BLaER1 (cell line): ENCODE results near the gene PKIG.

ENCODE experiments used
- H3K27ac ChIP-seq: shearing (Covaris generic); formaldehyde crosslinking; 2 replicates; pipeline ENCODE4 v1.8.1; 2022
- H3K27me3 ChIP-seq: shearing (Covaris generic); formaldehyde crosslinking; 2 replicates; pipeline ENCODE4 v1.8.1; 2022
- H3K36me3 ChIP-seq: shearing (Covaris generic); formaldehyde crosslinking; 2 replicates; pipeline ENCODE4 v1.8.1; 2022
- H3K4me1 ChIP-seq: shearing (Covaris generic); formaldehyde crosslinking; 2 replicates; pipeline ENCODE4 v1.8.1; 2022
- H3K4me2 ChIP-seq: shearing (Covaris generic); formaldehyde crosslinking; 2 replicates; pipeline ENCODE4 v1.8.1; 2022
- H3K4me3 ChIP-seq: shearing (Covaris generic); formaldehyde crosslinking; 2 replicates; pipeline ENCODE4 v1.8.1; 2022
- H3K9ac ChIP-seq: shearing (Covaris generic); formaldehyde crosslinking; 2 replicates; pipeline ENCODE4 v1.8.1; 2022
- H3K9me3 ChIP-seq: shearing (Covaris generic); formaldehyde crosslinking; 2 replicates; pipeline ENCODE4 v1.8.1; 2022
- H4K20me1 ChIP-seq: shearing (Covaris generic); formaldehyde crosslinking; 2 replicates; pipeline ENCODE4 v1.8.1; 2022
- Cebpa-rat ChIP-seq: shearing (Covaris generic); IDR thresholded peaks from 2 replicates; pipeline ENCODE4 v1.8.1; 2022

Gene PKIG

DNA sequence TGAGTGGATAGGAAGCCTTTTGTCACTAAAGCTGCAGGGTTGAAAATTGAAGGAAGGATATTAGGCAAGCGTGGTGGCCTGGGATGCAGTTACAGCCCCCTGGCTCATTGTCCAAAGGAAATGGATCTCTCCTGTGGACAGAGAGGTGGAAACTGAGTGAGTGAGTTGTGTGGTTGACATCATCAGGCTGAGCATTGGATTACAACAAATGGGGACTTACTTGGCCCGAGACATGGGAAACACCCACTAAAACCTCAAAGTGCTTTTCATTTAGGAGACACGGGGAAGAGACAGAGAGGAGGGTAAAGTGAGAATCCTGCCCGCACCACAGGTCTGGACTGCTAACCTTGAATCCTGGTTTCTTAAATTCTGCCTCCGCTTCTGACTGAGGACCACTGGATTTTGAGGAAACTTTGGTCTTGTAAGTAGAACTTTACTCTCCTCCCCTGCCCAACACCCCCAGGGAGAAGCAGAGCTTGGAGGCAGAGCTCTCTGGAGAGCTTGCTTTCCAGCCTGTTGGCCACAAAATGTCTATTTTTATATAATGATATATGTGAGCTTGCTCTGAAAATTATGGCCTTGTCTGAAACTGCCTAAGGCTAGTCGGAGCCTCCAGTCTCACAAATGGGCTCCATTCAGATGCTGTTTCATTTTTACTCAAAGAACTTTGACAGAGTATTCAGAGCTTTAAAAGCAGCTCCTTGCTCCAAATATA lies at the start of gene PKIG:
PKIG (plus strand) TSS at position 269 of the 715 bp plus-strand sequence. CDS start 31,978 bp downstream, outside the sequence.
- H3K27ac ChIP-seq: peak within 1 kb of the TSS; percentile 70

DNA sequence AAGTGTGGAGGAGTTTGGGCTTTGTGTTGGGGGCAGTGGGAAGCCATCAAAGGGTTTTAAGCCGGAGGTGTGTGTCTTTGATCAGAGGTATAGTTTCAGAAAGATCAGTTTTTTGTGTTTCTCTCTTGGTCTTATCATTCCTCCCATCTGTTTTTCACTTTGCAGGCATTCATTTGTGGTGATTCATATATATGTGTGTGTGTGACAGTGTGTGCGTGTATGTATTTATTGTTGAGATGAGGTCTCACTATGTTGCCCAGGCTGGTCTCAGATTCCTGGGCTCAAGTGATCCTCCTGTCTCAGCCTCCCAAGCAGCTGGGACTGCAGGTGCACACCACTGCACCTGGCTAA lies 49.4 kb upstream of the PKIG start:
- Histone ChIP-seq H3K9ac (no peak overlapping the region), H4K20me1 (no peaks in the 10 kb centered on the region), H3K27me3 (peaks cover 29% of the 10 kb centered on the region), H3K9me3 (no peaks in the 10 kb centered on the region), H3K4me2 (0 out of 2 replicates have a peak overlapping the region, but pooled peaks have one; percentile 89), H3K36me3 (no peaks in the 10 kb centered on the region), H3K27ac (no peak overlapping the region), H3K4me3 (no peak overlapping the region), H3K4me1 (peaks cover 17% of the 10 kb centered on the region)
- no peak for TF ChIP-seq Cebpa-rat

More for the DNA sequence above, at the start of gene PKIG:
- H3K36me3 ChIP-seq: no peaks in the 10 kb centered on the region
- peak within 1 kb of the TSS; percentile 59 for H3K9ac ChIP-seq
- no peaks in the 10 kb centered on the region for H3K9me3 ChIP-seq
- H3K4me3 ChIP-seq: peak within 1 kb of the TSS; percentile 48
- no peak for TF ChIP-seq Cebpa-rat
- no peaks in the 10 kb centered on the region for H3K27me3 ChIP-seq
- H3K4me1 ChIP-seq: peaks cover 84% of the 10 kb centered on the region
- peak within 1 kb of the TSS; percentile 94 for H3K4me2 ChIP-seq
- no peaks in the 10 kb centered on the region for H4K20me1 ChIP-seq

DNA sequence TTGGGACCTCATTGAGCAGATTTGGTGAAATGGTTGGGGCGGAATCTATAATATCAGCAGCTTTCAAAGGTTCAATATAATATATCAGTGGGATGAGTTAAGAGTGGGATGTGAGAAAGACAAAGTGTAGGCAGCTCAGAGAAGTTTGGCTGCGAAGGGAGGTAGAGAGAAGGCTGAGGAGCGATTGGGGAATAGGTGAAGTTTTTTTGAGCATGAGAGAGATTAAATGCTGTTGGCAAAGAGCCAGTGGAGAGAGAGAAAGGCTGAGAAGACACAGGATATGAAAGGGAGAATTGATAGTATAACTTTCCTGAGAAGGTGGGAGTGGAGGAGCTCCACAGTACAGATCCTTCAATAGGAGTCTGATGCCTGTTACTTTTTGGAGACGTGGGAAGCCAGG lies 48.5 kb upstream of the PKIG start:
- Histone ChIP-seq H3K9me3 (no peaks in the 10 kb centered on the region), H3K4me3 (no peak overlapping the region), H3K9ac (no peak overlapping the region), H3K4me1 (peaks cover 17% of the 10 kb centered on the region), H4K20me1 (no peaks in the 10 kb centered on the region), H3K4me2 (no peak overlapping the region), H3K27ac (no peak overlapping the region), H3K27me3 (peaks cover 29% of the 10 kb centered on the region), H3K36me3 (no peaks in the 10 kb centered on the region)
- TF ChIP-seq Cebpa-rat: no peak

DNA sequence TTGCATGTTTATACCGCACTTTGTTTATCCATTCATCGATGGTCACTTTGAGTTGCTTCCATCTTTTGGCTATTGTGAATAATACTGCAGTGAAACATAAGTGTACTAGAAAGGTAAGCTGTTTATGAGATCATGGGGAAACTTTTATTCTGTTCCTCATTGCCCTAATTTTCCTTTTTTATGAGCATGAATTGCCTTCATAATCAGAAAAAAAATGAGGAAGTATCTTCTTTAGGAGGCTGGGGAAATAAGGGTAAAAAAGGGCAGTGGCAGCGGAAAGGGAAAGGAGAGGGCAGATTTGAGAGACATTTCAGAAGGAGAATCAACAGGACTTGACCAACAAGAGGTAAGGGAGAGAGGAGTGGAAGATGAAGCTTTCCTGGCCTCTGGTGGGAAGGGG lies 46.2 kb upstream of the PKIG start:
- no peak for TF ChIP-seq Cebpa-rat
- Histone ChIP-seq H3K4me2 (no peak overlapping the region), H3K4me1 (peaks cover 16% of the 10 kb centered on the region), H3K27ac (no peak overlapping the region), H3K36me3 (no peaks in the 10 kb centered on the region), H3K4me3 (no peak overlapping the region), H3K9me3 (no peaks in the 10 kb centered on the region), H4K20me1 (no peaks in the 10 kb centered on the region), H3K27me3 (peaks cover 22% of the 10 kb centered on the region), H3K9ac (no peak overlapping the region)

DNA sequence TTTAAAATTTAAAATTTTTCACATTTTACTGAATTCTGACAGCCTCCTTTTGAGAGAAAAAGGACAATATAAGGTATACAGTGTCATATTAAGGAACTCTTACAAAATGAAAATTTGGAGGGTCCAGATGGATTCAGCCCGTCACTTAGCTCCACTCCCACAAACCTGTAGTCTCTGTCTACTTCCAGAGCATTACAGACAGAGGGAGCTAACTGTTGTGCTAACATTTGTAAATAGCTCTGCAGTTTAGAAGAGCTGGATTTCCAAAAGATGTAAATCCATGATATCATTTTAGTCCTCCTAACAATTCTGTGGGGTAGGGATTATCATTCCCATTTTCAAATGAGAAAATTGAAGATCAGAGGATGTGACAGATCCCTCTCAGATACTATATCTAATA lies 44.4 kb upstream of the PKIG start:
- no peaks in the 10 kb centered on the region for H4K20me1 ChIP-seq
- H3K4me2 ChIP-seq: no peak overlapping the region
- H3K9ac ChIP-seq: no peak overlapping the region
- H3K27ac ChIP-seq: no peak overlapping the region
- no peak for TF ChIP-seq Cebpa-rat
- no peaks in the 10 kb centered on the region for H3K9me3 ChIP-seq
- no peak overlapping the region for H3K4me3 ChIP-seq
- peaks cover 4% of the 10 kb centered on the region; the same call in 1 of the 2 replicates for H3K27me3 ChIP-seq
- H3K4me1 ChIP-seq: no peaks in the 10 kb centered on the region
- no peaks in the 10 kb centered on the region for H3K36me3 ChIP-seq

DNA sequence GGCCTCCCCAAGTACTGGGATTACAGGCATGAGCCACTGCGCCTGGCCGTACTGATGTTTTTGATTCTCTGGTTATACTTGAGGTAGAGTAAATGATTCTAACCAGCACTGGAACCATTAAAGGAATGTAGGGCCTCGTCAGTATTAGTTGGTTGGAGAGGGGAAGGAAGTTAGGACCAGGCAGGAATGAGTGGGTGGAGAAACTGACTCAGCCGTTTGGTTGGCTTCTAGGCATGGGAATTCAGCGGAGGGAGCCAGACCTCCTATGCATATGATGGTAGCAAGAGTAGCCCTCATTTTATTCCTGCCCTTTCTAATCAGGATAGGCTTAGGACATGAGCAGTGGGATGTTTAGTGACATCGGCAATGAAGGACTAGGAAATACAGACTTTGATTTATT lies 41.5 kb upstream of the PKIG start:
- Histone ChIP-seq H4K20me1 (no peaks in the 10 kb centered on the region), H3K27me3 (no peaks in the 10 kb centered on the region), H3K36me3 (no peaks in the 10 kb centered on the region), H3K9ac (no peak overlapping the region), H3K4me2 (no peak overlapping the region), H3K27ac (no peak overlapping the region), H3K9me3 (no peaks in the 10 kb centered on the region), H3K4me1 (no peaks in the 10 kb centered on the region), H3K4me3 (no peak overlapping the region)
- no peak for TF ChIP-seq Cebpa-rat

DNA sequence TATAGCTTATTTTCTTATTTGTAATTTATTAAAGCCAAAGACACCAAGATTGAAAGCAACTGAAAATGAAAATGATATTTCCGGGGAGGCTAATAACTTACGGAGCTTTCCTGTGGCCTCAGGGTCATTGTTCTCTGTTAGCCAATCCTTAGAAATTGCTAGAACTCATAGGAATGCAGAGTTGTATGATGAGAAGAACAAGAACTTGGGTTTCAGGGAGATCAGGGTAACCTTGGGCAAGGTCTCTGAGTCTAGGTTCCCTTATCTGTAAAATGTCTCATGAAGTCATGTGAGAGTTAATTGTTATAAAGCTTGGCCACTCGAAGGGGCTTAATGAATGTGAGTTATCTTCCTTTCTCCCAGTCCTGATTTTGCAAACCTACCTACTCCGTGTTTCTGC lies 40.4 kb upstream of the PKIG start:
- no peak overlapping the region for H3K4me2 ChIP-seq
- H3K27ac ChIP-seq: no peak overlapping the region
- no peak for TF ChIP-seq Cebpa-rat
- H3K9ac ChIP-seq: no peak overlapping the region
- H3K4me3 ChIP-seq: no peak overlapping the region
- H3K36me3 ChIP-seq: no peaks in the 10 kb centered on the region
- no peaks in the 10 kb centered on the region for H3K9me3 ChIP-seq
- H3K4me1 ChIP-seq: no peaks in the 10 kb centered on the region
- H3K27me3 ChIP-seq: no peaks in the 10 kb centered on the region
- H4K20me1 ChIP-seq: no peaks in the 10 kb centered on the region

DNA sequence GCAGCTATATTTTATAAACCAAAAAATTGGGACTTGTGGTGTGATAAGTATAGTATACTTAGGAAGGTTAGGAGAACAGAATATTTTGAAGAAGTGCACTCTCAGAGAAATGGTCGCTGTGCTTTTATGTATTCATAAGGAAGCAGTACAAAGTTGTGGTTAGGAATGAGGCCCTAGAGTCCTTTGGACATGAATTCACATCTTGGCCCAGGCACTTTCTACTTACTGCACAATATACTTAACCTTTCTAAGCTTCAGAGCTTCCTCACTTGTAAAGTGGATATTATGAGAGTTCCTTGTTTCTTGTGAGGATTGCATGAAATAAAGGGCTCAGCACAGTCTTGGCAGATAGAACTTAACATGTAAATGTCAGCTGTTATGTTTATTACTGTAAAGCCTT lies 39.5 kb upstream of the PKIG start:
- Histone ChIP-seq H4K20me1 (no peaks in the 10 kb centered on the region), H3K9me3 (no peaks in the 10 kb centered on the region), H3K27ac (no peak overlapping the region), H3K4me3 (no peak overlapping the region), H3K4me1 (no peaks in the 10 kb centered on the region), H3K36me3 (no peaks in the 10 kb centered on the region), H3K9ac (no peak overlapping the region), H3K4me2 (no peak overlapping the region), H3K27me3 (no peaks in the 10 kb centered on the region)
- no peak for TF ChIP-seq Cebpa-rat

DNA sequence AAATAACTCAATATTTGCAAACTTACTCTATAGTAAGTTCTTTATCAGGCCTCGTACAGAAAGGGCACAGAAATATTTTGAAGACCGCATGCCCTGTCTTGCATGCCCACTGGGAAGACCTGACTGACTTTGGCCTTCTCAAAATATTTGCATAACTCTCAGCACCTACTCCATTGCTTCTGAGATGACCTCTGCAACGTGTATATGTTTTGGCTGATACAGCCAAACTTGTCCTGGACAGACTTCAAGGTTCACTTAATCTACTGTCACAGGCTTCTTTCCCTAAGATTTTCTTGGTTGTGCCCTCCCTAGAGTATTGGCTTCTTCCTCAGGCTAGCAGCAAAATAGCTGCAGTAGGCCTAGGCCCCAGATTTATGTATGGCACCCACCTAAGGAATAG lies 39.0 kb upstream of the PKIG start:
- Histone ChIP-seq H3K4me1 (no peaks in the 10 kb centered on the region), H3K9me3 (no peaks in the 10 kb centered on the region), H3K36me3 (no peaks in the 10 kb centered on the region), H3K27me3 (no peaks in the 10 kb centered on the region), H4K20me1 (no peaks in the 10 kb centered on the region), H3K27ac (no peak overlapping the region), H3K4me3 (no peak overlapping the region), H3K9ac (no peak overlapping the region), H3K4me2 (no peak overlapping the region)
- TF ChIP-seq Cebpa-rat: no peak

DNA sequence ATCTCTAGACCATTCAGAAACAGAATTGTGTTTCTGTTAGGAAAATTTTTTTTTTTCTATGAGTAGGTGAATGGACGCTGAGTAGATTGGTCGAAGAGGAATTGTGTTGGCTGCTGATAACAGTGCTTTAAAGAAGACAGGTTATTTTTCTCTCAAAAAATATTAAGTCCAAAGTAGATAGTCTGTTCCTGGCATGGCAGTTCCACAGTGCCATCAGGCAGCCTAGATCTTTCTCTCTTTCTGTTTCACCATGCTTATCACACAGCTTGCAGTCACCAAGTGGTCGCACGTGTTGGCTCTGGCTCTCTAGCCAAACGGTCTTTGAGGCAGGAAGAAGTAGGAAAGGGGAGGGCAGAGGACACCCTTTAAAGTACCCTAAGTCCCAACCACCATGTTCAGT lies 38.1 kb upstream of the PKIG start:
- H3K36me3 ChIP-seq: no peaks in the 10 kb centered on the region
- TF ChIP-seq Cebpa-rat: no peak
- no peaks in the 10 kb centered on the region for H4K20me1 ChIP-seq
- no peaks in the 10 kb centered on the region for H3K9me3 ChIP-seq
- no peaks in the 10 kb centered on the region for H3K4me1 ChIP-seq
- H3K27me3 ChIP-seq: no peaks in the 10 kb centered on the region
- no peak overlapping the region for H3K4me3 ChIP-seq
- no peak overlapping the region for H3K9ac ChIP-seq
- H3K4me2 ChIP-seq: no peak overlapping the region
- H3K27ac ChIP-seq: no peak overlapping the region

DNA sequence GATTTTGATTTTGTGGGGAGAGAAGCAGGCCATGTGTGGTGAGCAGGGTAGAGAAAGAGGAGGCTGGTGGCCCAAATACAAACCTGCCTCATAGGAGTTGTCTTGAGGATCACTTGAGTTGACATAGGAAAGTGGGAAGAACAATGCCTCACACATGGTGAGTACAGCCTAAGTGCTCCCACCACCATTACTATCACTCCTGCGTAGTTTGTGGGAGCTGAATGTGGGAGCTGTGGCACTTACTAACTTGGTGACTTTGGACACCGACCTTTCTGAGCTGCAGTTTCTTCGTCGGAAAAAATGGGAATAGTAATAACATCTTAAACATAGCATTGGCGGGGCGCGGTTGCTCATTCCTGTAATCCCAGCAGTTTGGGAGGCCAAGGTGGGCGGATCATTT lies 35.0 kb upstream of the PKIG start:
- no peak for TF ChIP-seq Cebpa-rat
- H3K9ac ChIP-seq: no peak overlapping the region
- no peaks in the 10 kb centered on the region for H3K4me1 ChIP-seq
- H4K20me1 ChIP-seq: no peaks in the 10 kb centered on the region
- H3K27ac ChIP-seq: no peak overlapping the region
- no peaks in the 10 kb centered on the region for H3K9me3 ChIP-seq
- H3K36me3 ChIP-seq: no peaks in the 10 kb centered on the region
- no peak overlapping the region for H3K4me2 ChIP-seq
- H3K4me3 ChIP-seq: no peak overlapping the region
- H3K27me3 ChIP-seq: no peaks in the 10 kb centered on the region
